Activated naive CD8-positive, alpha-beta T cell treated with anti-CD3 and anti-CD28 coated beads, Interleukin-2, amount 50 U/mL, for 16 hours (primary cell): ENCODE results near the gene ZNF292.
A peak's percentile ranks its signal among the peaks of the same experiment; 100 is the strongest.
"Not testable (repeated sequence)": the region's sequence is repeated elsewhere in the genome, so short reads cannot be mapped to it uniquely, and the experiment has no call there.

Experiments
- DNase-seq: peaks from one replicate; pipeline ENCODE4 v3.0.0-alpha.2; 2020; ENCODE audit warnings: low read depth, low spot score

ZNF292 gene

GRCh38 chr6:87154993-87155841 is at the start of gene ZNF292:
Gene ZNF292 (plus strand): TSS chr6:87155565. CDS start chr6:87155592, 27 bp downstream.
- peak; percentile 90 for DNase-seq

DNA sequence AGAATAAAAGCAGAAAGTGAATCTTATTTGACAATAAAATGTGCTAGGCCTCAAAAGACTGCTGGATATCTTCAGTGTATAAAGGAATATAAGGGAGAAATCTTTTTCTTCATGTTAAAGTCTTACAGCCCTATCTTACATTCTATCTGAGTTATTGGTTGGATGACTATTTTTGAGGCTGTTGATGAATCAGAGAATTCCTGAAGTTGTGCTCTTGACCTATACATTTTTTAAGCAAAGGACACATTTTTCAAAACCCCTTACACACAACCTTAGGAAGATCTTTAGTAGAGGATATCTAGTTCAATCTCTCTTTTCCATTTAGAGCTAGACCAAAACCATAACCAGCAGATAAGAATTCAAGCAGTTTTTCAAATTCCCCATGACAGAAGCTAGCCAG is 49.5 kb upstream of the ZNF292 start:
- DNase-seq = no peak

DNA sequence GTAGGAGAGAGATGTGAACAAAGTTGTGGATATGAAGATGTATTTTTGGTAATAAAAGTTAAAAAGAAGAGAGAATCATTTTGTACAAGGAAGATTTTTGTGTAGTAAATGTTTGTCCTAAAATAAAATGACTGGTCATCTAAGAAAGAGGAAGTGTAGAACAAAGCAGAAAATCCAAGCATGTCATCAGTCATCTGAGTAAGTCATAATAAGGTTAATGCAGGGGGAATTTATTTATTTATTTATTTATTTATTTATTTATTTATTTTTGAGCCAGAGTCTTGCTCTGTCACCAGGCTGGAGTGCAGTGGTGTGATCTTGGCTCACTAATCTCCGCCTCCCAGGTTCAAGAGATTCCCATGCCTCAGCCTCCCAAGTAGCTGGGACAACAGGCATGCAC is 44.7 kb upstream of the ZNF292 start:
- no peak for DNase-seq

DNA sequence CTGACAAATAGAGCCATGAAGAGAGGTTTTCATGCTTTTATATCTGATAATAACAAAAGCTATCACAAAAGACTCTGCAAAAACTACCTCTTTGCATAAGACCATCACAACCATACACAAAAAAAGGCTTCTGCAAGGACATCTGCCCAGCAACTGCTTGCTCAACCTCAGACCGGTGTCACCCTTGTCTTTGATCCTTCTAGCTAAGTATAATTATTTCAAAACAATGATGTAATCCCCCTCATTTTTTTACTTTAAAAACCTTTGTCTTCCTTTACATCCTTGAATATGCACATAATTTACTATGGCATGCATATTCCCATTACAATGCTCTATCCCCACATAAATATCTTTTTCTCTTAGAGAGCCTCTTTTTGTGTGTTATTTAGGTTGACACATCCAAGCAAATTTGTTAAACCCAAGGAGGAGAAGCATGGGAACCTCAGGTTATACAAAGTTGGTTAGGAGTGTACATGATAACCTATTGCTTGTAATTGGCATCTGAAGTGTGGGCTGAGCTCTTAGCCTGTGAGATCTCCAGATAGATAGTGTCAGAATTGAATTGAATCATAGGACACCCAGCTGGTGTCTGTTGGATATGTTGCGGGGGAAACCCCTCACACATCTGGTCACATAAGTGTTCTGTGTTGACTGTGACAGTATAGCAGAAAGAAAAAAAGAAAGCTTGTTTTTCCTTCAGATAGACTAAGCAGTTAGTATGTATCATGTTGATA is 39.8 kb upstream of the ZNF292 start:
- DNase-seq = no peak

- no peak for DNase-seq
Measured at GRCh38 chr6:87116922-87117321, 38.4 kb upstream of the ZNF292 start.

- DNase-seq = no peak
Measured at GRCh38 chr6:87118054-87118453, 37.3 kb upstream of the ZNF292 start.

GRCh38 chr6:87122477-87122876 is 32.9 kb upstream of the ZNF292 start:
- no peak for DNase-seq

- no peak for DNase-seq
Measured at GRCh38 chr6:87124074-87124473, 31.3 kb upstream of the ZNF292 start.

- DNase-seq = no peak
Measured at GRCh38 chr6:87126501-87126900, 28.9 kb upstream of the ZNF292 start.

DNA sequence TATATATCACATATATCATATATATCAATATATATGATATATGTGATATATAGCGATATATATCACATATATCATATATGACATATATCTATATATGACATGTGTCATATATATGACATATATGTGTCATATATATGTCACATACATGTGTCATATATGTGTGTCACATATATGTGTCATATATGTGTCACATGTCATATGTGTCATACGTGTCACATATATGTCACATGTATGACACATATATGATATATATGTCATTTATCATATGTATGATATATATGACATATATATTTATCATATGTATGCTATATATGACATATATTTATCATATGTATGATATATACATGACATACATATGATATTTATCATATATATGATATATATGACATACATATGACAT is 27.6 kb upstream of the ZNF292 start:
- DNase-seq = no peak

GRCh38 chr6:87136963-87137362 is 18.4 kb upstream of the ZNF292 start:
- DNase-seq = no peak

DNA sequence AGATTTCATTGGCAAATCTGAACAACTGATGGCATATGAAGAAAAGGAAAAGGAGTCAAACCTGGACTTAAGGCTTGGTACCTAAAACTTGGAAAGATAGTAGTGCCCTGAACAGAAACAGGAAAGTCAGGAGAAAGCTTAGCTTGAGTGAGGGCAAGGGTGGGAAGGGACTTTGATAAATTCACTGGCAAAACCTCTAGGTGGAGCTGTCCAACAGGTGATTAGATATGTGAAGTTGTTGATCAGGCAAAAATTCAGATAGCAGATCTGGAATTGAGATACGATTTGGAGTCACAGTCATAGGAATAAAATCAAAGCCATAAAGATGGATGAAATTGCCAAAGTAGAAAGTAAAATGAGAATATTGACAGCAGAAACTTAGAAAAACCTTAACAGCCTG is 16.1 kb upstream of the ZNF292 start:
- DNase-seq = no peak

- not testable (repeated sequence) for DNase-seq
Measured at GRCh38 chr6:87139927-87140326, 15.4 kb upstream of the ZNF292 start.

DNA sequence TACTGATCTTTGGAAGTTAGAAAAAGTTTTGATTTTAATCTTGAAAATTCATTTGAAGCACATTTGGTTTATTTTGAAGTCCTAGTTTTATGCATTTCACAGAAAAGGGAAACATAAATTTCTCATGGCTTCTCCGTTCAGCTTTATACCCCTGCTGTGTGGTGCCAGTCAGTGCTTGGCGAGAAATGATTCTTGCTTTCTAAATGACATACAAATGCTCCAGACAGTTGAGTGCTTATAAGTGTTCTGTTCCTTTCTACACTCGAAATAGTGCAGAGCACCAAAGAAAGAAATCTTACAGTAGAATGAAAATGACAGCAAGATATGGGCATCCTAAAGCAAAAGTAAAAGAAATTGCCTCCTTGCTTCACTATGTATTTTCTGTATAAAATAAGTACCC is 9.0 kb upstream of the ZNF292 start:
- DNase-seq = no peak

- DNase-seq = no peak
Measured at GRCh38 chr6:87150406-87150805, 5.0 kb upstream of the ZNF292 start.

GRCh38 chr6:87151471-87151780 is 3.9 kb upstream of the ZNF292 start:
- DNase-seq = no peak

GRCh38 chr6:87151781-87152525 is 3.4 kb upstream of the ZNF292 start:
- DNase-seq = peak; percentile 47

GRCh38 chr6:87152526-87152955 is 2.8 kb upstream of the ZNF292 start:
- no peak for DNase-seq

DNA sequence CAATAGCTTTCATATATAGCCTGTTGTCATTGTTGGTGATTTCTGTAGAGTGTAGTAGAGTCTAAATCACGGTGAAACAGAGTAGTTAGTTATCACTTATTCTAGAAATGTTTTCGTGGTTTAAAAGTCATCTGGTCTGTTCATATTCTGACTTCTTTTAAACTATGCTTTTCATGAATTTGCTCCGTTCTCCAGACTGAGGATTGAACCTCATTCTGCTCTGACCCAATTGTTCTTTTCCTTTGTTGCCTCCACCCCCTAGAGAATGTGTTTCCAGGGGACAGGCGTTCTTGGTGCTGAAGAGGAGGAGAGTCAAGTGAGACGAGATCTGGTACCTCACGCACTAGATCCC is 748 bp upstream of the ZNF292 start:
- no peak for DNase-seq

- no peak for DNase-seq
Measured at GRCh38 chr6:87155842-87156815, 764 bp downstream of the ZNF292 start.

GRCh38 chr6:87157596-87157995 is 2.2 kb downstream of the ZNF292 start:
- not testable (repeated sequence) for DNase-seq
